KMS-11 (cell line): ENCODE measurements around the gene ZBTB40.

Experiments used
- H2AFZ ChIP-seq: fragments of 200-600 bp; sonication (generic); 2 replicates; pipeline ENCODE4 v1.6.1; 2016; ENCODE audit warnings: antibody characterized with exemption, mixed run types, low read depth
- H3K27ac ChIP-seq: fragments of 200-600 bp; sonication (generic); 2 replicates; pipeline ENCODE4 v1.6.1; 2016; ENCODE audit warnings: mild to moderate bottlenecking, mixed run types
- H3K27me3 ChIP-seq: fragments of 200-600 bp; sonication (generic); 2 replicates; pipeline ENCODE4 v1.6.1; 2017; ENCODE audit warnings: mild to moderate bottlenecking, low read depth, mixed run types, moderate library complexity; ENCODE audit not compliant: insufficient read depth
- H3K36me3 ChIP-seq: fragments of 200-600 bp; sonication (generic); 2 replicates; pipeline ENCODE4 v1.6.1; 2017; ENCODE audit warnings: mild to moderate bottlenecking, mixed run types; ENCODE audit not compliant: insufficient read depth
- H3K4me1 ChIP-seq: fragments of 200-600 bp; sonication (generic); 2 replicates; pipeline ENCODE4 v1.6.1; 2016; ENCODE audit warnings: mild to moderate bottlenecking, low read depth, mixed run types; ENCODE audit not compliant: poor library complexity, severe bottlenecking
- H3K4me2 ChIP-seq: fragments of 200-600 bp; sonication (generic); 2 replicates; pipeline ENCODE4 v1.7.0; 2016; ENCODE audit warnings: mild to moderate bottlenecking, mixed run types
- H3K4me3 ChIP-seq: fragments of 200-600 bp; sonication (generic); IDR thresholded peaks from 2 replicates; pipeline ENCODE4 v1.6.1; 2017; ENCODE audit warnings: low read depth, low read length, mixed read lengths; ENCODE audit not compliant: insufficient read depth
- H3K79me2 ChIP-seq: fragments of 200-600 bp; sonication (generic); 2 replicates; pipeline ENCODE4 v1.6.1; 2016; ENCODE audit warnings: low read depth, mixed run types; ENCODE audit not compliant: insufficient read depth
- H3K9ac ChIP-seq: fragments of 200-600 bp; sonication (generic); 2 replicates; pipeline ENCODE4 v1.6.1; 2016; ENCODE audit warnings: mild to moderate bottlenecking, mixed run types
- H4K20me1 ChIP-seq: fragments of 200-600 bp; sonication (generic); 2 replicates; pipeline ENCODE4 v1.6.1; 2016; ENCODE audit warnings: mild to moderate bottlenecking, mixed run types; ENCODE audit not compliant: insufficient read depth
- TF ChIP-seq, protein P1 (sequence below): fragments of 200-600 bp; sonication (generic); conservative IDR thresholded peaks from 2 replicates; pipeline ENCODE4 v1.6.1; 2017; ENCODE audit warnings: low read depth, mild to moderate bottlenecking, antibody characterized with exemption, low read length, moderate library complexity, mixed read lengths

ZBTB40 gene

DNA sequence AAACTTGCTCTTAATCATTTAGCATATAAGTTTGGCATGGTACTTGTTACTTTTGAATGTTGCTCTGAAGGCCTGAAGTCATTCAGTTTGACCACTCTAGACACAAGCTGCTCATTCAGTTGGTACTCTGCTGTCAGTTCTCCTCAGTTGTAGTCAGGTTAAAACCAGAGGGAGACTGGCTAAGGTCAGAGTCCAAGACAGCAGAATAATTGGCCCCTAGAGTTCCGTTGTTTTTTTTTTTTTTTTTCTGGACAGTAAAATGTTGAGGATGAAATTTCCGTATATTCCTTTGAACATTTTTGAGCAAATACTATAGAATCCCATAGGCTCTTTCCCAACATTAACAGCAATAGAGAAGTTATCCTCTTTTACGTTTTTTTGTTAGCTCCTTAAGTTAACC is 9.4 kb downstream of the ZBTB40 start:
- Histone ChIP-seq H3K79me2 (no peaks in the 10 kb centered on the region), H3K4me3 (no peak overlapping the region), H3K36me3 (no peaks in the 10 kb centered on the region), H3K4me2 (no peak overlapping the region), H3K27me3 (no peaks in the 10 kb centered on the region), H4K20me1 (no peaks in the 10 kb centered on the region), H3K27ac (no peak overlapping the region), H3K4me1 (no peaks in the 10 kb centered on the region), H2AFZ (no peak overlapping the region), H3K9ac (no peak overlapping the region)
- TF ChIP-seq, protein P1, sequence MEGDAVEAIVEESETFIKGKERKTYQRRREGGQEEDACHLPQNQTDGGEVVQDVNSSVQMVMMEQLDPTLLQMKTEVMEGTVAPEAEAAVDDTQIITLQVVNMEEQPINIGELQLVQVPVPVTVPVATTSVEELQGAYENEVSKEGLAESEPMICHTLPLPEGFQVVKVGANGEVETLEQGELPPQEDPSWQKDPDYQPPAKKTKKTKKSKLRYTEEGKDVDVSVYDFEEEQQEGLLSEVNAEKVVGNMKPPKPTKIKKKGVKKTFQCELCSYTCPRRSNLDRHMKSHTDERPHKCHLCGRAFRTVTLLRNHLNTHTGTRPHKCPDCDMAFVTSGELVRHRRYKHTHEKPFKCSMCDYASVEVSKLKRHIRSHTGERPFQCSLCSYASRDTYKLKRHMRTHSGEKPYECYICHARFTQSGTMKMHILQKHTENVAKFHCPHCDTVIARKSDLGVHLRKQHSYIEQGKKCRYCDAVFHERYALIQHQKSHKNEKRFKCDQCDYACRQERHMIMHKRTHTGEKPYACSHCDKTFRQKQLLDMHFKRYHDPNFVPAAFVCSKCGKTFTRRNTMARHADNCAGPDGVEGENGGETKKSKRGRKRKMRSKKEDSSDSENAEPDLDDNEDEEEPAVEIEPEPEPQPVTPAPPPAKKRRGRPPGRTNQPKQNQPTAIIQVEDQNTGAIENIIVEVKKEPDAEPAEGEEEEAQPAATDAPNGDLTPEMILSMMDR = no peak

DNA sequence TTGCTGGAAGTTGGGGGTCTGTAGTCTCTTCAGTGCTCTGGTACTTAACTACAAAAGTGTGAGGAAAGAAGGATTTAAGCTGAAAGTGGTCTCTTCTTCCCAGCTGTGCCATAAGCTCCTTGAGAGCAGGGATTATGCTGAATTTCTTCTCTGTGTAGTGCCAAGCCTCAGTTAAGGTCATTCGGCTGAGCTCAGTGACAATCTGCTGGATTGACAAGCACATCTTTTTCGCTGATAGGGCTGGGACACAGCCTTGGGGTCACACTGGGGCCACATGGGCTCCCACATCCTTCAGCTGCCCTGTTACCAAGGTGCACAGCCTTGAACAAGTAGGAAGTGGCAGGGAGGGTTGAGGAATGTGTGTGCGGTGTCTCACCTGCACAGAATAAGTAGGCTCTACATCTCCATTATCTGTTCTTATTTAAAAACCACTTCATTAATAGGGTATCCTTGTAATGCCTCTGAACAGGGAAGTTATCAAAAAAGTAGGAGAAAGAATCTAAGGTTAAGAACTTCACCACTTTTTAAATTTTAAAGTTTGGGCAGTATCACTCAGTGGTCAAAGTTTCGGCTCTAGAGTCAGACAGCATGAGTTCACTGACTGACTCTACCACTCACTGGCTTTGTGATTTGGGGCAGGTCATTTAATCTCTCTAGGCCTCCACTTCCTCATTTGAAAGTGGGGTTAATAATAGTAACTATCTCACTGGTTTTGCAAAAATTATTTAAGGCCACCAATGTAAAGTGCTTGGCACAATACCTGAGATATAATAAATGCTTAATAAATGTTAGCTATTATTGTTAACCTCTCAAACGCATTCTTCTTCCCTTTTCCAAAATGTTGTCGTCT is 10.3 kb downstream of the ZBTB40 start:
- Histone ChIP-seq H3K4me1 (no peaks in the 10 kb centered on the region), H3K36me3 (no peaks in the 10 kb centered on the region), H3K27me3 (no peaks in the 10 kb centered on the region), H3K27ac (no peak overlapping the region), H3K9ac (no peak overlapping the region), H2AFZ (no peak overlapping the region), H3K79me2 (no peaks in the 10 kb centered on the region; the same call in 1 of the 2 replicates), H3K4me2 (no peak overlapping the region), H3K4me3 (no peak overlapping the region), H4K20me1 (no peaks in the 10 kb centered on the region)
- TF ChIP-seq, protein P1 = no peak

DNA sequence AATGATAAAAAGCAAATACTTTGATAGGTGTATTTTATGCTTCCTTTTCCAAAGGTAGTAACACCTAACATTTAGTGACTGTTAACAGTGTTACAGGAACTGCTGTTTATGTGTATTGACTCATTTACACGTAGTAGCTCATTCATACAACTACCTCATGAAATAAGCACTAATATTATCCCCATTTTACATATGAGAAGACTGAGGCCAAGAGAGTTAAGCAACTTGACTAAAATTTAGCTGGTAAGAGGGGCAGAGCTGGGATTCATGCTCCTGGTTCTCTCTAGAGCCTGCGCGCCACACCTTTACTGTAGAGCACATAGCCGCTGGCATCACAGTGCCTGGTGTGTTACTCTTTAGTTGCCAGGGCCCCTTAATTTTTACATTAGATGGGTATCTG is 11.3 kb downstream of the ZBTB40 start:
- TF ChIP-seq, protein P1 = no peak
- no peak overlapping the region for H3K4me3 ChIP-seq
- H3K9ac ChIP-seq = no peak overlapping the region
- no peak overlapping the region for H3K4me2 ChIP-seq
- no peaks in the 10 kb centered on the region for H3K27me3 ChIP-seq
- H3K36me3 ChIP-seq = no peaks in the 10 kb centered on the region
- no peaks in the 10 kb centered on the region for H4K20me1 ChIP-seq
- H3K27ac ChIP-seq = no peak overlapping the region
- no peak overlapping the region for H2AFZ ChIP-seq
- no peaks in the 10 kb centered on the region for H3K4me1 ChIP-seq
- no peaks in the 10 kb centered on the region; the same call in 1 of the 2 replicates for H3K79me2 ChIP-seq

DNA sequence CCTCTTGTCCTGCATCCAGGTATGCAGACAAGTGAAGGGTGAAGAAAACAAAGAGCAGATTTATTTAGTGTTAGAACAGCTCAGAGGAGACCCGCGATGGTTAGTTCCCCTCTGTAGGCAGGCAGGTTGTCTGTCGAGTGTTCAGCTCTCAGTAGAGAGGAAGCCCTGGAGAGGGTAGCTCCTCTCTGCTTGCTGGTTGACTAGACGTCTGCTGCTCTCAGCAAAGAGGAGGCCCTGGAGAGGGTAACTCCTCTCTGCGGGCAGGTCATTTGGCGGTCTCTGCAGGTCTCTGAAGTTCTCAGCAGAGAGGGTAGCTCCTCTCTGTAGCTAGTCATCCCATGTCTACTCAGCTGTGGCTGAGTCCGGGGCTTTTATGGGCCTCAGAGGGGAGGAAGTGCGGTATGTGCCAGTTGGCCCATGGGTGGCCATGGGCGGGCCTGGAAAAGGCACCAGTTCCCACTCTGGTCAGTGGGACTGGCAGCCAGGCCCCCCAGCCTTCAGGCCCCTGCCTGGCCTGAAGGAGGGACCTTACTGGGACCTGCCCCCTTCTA is 13.4 kb downstream of the ZBTB40 start:
- H3K4me2 ChIP-seq = no peak overlapping the region
- H3K9ac ChIP-seq = no peak overlapping the region
- H3K4me3 ChIP-seq = no peak overlapping the region
- H3K79me2 ChIP-seq = no peaks in the 10 kb centered on the region; the same call in 1 of the 2 replicates
- H2AFZ ChIP-seq = no peak overlapping the region
- no peaks in the 10 kb centered on the region for H4K20me1 ChIP-seq
- H3K4me1 ChIP-seq = no peaks in the 10 kb centered on the region
- no peaks in the 10 kb centered on the region for H3K36me3 ChIP-seq
- no peaks in the 10 kb centered on the region for H3K27me3 ChIP-seq
- TF ChIP-seq, protein P1 = no peak
- H3K27ac ChIP-seq = no peak overlapping the region
